OCI-LY7 (cell line): Measurements from ENCODE around the gene BPIFB6.

ENCODE experiments used
- EZH2phosphoT487 ChIP-seq: fragments of 200-600 bp; sonication (generic); IDR thresholded peaks from 2 replicates; pipeline ENCODE4 v1.6.1; 2018; ENCODE audit warnings: low read depth, borderline replicate concordance, mild to moderate bottlenecking, mixed run types, antibody characterized with exemption, low read length, moderate library complexity, mixed read lengths
- TF ChIP-seq, protein P1 (sequence below): fragments of 200-600 bp; sonication (generic); conservative IDR thresholded peaks from 2 replicates; pipeline ENCODE4 v1.5.1; 2014; ENCODE audit warnings: mild to moderate bottlenecking, antibody characterized with exemption, low read length, moderate library complexity, mixed read lengths

DNA sequence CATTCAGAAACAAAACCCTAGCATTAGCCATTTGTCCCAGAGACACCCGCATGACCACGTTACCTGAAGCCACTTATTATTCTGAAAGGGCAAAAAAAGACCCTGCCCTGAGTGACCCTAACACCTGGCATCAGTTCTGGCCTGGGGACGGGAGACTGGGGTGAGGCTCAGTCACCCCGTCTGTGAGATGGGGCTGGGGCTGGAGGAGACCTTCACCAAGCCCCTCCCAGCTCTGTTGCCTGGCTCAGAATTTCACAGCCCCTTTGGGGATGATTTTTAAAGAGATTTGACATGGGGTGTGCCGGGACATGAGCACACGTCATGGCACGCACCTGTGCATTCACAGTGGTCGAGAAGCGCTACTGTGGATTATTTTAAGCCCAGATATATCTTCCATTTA lies 1.4 kb upstream of the BPIFB6 start:
- TF ChIP-seq, protein P1, sequence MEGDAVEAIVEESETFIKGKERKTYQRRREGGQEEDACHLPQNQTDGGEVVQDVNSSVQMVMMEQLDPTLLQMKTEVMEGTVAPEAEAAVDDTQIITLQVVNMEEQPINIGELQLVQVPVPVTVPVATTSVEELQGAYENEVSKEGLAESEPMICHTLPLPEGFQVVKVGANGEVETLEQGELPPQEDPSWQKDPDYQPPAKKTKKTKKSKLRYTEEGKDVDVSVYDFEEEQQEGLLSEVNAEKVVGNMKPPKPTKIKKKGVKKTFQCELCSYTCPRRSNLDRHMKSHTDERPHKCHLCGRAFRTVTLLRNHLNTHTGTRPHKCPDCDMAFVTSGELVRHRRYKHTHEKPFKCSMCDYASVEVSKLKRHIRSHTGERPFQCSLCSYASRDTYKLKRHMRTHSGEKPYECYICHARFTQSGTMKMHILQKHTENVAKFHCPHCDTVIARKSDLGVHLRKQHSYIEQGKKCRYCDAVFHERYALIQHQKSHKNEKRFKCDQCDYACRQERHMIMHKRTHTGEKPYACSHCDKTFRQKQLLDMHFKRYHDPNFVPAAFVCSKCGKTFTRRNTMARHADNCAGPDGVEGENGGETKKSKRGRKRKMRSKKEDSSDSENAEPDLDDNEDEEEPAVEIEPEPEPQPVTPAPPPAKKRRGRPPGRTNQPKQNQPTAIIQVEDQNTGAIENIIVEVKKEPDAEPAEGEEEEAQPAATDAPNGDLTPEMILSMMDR = no peak
- no peak for TF ChIP-seq EZH2phosphoT487
